GM21717 (cell line): ENCODE data around the gene SYPL2.
"Not testable (repeated sequence)": the region's sequence is repeated elsewhere in the genome, so short reads cannot be mapped to it uniquely, and the experiment has no call there.

Source experiments
- ATAC-seq: cut with Tn5 transposase; IDR thresholded peaks from one replicate; pipeline ENCODE4 v1.9.1; 2021; ENCODE audit warnings: mild to moderate bottlenecking, moderate library complexity; ENCODE audit not compliant: unreplicated experiment

The SYPL2 gene

GRCh38 chr1:109470245-109470644, 3.9 kb downstream of the SYPL2 start:
- no peak for ATAC-seq

GRCh38 chr1:109472779-109473178, 6.4 kb downstream of the SYPL2 start:
- no peak for ATAC-seq

- not testable (repeated sequence) for ATAC-seq
Measured at GRCh38 chr1:109473284-109474057, 7.1 kb downstream of the SYPL2 start.

GRCh38 chr1:109474697-109475096, 8.4 kb downstream of the SYPL2 start:
- ATAC-seq, result no peak

- ATAC-seq, result no peak
Measured at GRCh38 chr1:109475261-109475660, 8.9 kb downstream of the SYPL2 start.

- ATAC-seq, result no peak
Measured at GRCh38 chr1:109476825-109477224, 10.5 kb downstream of the SYPL2 start.

GRCh38 chr1:109477821-109478220, 11.5 kb downstream of the SYPL2 start:
- ATAC-seq, result no peak

GRCh38 chr1:109478806-109479205, 12.5 kb downstream of the SYPL2 start:
- no peak for ATAC-seq

GRCh38 chr1:109479311-109479710, 13.0 kb downstream of the SYPL2 start:
- no peak for ATAC-seq

- no peak for ATAC-seq
Measured at GRCh38 chr1:109479901-109480300, 13.6 kb downstream of the SYPL2 start.

- no peak for ATAC-seq
Measured at GRCh38 chr1:109481646-109482045, 15.3 kb downstream of the SYPL2 start.

GRCh38 chr1:109482242-109482641, 15.9 kb downstream of the SYPL2 start:
- no peak for ATAC-seq

GRCh38 chr1:109482791-109483671, 16.7 kb downstream of the SYPL2 start:
- peak; percentile 13 for ATAC-seq

GRCh38 chr1:109483672-109484518, 17.5 kb downstream of the SYPL2 start, which contains the start of gene ATXN7L2:
Gene ATXN7L2, plus strand, starts transcription at chr1:109483905. Its CDS starts 49 bp downstream, at chr1:109483954.
- ATAC-seq, result peak; percentile 70

GRCh38 chr1:109484519-109484975, 18.2 kb downstream of the SYPL2 start:
- no peak for ATAC-seq

GRCh38 chr1:109485001-109485400, 18.7 kb downstream of the SYPL2 start:
- ATAC-seq, result no peak

GRCh38 chr1:109487261-109487660, 20.9 kb downstream of the SYPL2 start:
- no peak for ATAC-seq

GRCh38 chr1:109488201-109488600, 21.9 kb downstream of the SYPL2 start:
- no peak for ATAC-seq

- ATAC-seq, result no peak
Measured at GRCh38 chr1:109488696-109489095, 22.4 kb downstream of the SYPL2 start.

- no peak for ATAC-seq
Measured at GRCh38 chr1:109490029-109490933, 23.9 kb downstream of the SYPL2 start.
